NCI-H1436 (cell line): Measurements from ENCODE around the gene LAD1.

ENCODE experiments used
- DNase-seq: peaks from one replicate; lab custom pipeline; 2025; lab: John Stamatoyannopoulos, UW

The LAD1 gene

DNA sequence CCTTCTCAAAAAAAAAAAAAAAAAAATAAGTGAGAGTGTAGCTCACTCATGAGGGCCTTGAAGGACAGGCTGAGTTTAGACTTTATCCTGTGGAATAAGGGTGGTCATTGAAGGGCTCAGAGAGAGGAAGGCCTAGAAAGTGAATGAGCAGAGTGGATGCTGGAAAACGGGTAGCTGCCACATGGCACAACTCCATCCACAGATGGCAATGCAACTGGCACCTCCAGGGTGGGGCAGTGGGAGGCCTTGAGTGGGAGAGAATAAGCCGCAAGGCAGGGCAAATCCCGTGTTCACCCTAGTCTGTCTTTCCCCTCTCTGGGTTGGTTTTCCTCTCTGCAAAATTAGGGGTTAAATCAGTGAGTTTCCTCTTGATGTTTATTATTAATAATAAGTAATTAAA, 19.3 kb upstream of the LAD1 start:
- DNase-seq, result no peak

DNA sequence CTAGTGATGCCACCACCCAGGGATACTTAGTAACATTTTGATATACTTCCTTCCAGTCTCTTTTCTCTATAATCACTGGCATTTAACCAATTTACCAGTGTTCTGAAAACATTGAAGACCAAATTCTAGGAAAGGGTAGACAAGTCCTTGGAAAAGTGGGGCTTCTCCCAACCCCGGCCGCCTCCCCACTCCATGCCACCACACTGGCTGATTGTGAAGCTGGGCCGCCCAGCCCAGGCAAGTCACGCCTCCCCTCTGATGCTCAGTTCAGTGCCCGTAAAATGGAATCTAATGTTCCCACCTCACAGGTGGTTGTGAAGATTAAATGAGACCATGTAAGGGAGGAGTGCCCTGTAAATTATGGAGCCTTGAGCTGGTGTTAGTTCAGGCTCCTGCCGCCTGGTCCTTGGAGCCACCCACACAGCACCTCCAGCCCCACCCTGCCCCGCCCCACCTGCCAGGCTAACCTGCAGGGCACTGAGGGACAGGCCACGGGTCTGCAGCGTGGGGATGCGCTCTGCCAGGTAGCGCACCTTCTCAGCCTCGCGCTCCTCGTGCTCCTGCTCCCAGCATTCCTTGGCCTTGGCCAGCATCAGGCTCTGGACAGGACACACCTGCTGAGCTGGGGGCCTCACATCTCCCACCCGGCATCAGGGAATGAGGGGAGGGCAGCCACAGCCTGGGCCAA, 15.1 kb upstream of the LAD1 start:
- DNase-seq, result no peak

DNA sequence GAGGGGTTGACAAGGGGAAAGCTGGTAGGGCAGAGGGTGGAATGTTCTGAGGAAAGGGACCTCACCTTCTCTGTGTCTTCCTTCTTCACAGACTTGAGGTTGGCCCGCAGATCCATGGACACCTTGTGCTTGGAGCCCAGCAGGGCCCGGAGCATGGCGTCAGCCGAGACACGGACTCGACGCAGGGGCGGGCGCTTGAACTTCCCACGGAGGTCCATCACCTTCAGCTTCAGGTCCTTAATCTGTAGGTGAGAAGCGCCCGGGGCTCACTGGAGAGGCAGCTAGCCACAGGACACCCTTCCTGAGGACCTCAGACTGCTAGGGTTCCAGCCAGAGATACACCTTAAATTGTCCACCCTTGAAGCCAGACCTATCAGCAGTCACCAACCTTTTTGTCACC, 12.2 kb upstream of the LAD1 start:
- no peak for DNase-seq

DNA sequence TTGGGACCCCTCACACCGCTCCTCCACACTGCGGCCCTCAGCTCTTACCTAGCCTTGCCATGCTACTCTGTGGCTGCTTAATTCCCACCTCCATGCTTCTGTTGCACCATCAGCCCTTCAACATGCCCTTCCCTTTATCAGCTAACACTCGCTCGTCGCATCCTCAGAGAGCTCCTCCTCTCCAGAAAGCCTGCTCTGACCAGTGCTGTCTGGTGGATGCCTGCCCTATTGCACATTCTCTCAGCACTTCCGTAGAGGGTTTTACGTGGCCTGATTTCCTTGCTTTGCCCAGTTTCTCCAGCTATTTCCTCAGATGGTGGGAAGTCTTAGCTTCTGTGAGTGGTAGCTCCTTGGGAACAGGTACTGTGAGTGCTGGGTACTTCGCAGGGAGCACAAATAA, 10.3 kb upstream of the LAD1 start:
- DNase-seq, result no peak

DNA sequence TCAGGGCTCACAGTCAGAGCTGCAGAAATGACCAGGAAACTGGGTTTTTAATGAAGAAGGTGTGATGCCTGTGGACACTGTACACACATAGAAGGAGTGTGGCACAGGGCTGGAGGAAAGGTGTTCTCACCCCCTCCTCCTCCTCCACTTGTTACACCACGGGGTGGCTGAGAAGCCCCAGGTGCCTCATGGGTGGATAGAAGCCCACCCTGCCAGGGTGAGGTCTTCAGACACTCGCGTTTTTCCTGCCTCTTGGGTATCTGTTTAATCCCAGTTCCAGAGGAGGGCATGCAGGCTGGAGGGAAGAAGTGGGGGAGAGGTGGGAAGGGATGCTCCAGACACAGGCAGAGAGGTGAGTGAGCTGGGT, 9.7 kb upstream of the LAD1 start:
- no peak for DNase-seq

DNA sequence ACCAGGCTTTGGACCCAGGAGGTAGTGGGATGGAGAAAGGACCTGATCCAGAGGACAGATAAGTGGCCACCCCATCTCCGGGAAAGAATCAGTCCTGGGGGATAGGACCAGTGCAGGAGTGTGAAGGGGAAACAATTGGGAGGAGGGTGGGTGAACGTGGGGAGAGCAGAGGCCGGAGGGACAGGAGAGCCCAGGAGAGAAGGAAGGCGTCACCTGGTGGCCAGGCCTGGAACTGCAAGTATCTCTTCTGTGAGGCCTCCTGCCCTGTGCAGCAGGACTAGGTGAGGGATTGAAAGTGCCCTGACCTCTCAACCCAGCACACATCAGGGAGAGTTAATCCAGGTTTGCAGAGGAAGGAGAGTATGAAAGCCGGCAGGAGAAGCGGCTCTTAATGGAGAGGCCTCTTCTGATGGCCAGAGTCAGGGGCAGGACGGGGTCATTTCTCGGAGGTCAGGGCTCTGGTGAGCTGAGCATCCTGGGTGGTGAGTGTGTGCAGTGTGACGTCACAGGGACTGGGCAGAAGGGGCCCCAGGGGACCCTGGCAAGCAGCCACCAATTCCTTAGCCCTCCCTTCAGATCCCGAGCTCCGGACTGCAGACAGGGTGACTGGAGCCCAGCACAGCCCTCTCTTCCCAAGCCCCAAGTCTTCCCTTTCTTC, 9.2 kb upstream of the LAD1 start:
- DNase-seq, result peak; percentile 74

DNA sequence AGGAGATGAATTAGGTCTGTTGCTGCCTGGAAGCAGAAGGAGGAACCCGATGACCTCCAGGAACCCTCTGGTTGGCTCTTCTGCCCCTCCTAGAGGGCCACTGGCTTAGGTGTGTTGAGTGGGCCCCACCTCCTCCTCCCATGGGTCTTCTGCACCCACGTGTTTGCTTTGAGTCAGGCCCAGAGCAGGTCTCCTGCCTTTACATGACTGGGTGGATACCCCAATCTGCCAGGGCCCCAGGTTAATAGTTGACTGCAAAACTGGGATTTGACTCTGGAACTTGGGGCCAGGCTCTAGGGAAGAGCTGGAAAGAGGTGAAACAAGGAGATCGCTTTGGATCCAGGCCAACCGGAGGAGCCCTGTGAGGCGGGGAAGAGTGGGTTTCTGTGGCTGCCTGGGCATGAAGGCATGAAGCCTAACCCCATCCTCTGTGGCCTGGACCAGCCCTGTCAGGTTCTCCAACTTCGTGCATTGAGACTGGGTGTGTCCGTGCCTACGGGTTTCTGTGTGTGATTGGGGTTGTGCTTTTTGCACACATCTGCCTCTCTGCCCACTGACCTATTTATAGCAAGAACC, 7.8 kb upstream of the LAD1 start:
- no peak for DNase-seq

DNA sequence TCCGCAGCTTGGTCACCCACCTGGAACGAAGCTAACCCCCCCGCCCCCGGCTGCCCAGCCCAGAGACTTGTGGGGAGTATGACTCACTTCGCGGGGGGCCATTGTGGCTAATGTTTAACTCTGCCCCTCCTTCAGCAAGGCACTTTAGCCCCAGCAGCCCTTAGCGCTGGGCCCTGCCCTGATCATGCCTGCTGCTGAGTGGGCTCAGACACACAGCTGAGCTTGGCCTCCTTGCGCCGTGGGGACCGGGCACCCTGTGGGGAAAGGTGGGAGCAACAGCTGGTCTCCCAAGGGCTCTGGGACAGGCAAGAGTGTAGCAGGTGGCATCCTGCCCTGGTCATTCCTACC, 6.3 kb upstream of the LAD1 start:
- DNase-seq, result no peak

DNA sequence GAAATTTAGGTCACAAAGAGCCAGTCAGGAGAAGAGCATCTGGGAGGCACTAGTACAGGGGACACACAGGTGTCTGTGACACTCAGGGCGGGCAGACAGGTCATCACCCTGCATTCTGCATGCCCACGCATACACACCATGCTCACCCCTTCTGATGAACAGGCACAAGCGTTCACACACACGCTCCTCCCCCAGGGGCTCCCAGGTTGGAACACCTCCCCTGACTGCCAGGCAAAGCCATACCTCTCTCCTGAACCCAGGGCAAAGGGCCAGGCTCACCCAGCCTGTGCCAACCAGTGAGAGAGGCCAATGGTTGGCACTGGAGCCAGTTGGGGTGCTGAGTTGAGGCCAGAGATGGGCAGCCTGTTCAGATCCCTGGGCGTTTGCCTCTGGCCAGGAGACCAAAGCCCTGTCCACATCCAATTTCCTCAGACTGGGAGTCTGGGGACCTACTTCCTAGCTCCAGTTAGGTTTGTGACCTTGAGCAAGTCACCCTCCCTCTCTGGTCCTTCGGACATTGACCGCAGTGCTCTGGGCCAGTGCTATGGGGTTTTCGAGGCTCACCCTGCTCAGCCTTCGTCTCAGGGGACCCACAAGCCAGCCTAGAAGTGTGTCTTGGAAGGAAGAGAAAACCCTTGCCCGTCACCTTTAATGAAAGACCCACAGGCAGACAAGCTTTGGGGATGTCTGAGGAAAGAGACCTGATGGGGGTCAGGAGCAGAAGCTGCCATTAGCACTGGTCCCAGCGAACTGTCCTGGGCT, 5.8 kb upstream of the LAD1 start:
- no peak for DNase-seq

DNA sequence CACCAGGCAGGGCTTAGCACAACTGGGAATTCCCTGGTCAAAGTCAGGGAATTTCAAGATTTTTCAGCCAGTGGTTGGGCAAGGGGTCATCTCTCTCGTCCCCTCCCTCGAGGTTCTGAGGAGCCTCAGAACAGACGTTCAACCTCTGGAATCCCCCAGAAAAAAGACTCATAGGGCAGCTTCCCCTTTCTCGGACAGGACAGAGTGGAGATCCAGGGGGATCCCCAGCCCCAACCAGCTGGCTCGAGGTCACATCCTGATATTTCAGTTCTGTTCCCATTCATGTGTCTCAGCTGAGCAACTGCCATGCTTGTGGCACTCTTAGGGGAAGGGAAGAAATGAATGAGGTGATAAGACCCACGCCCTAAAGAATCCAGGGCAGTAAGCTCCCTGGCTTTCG, 4.9 kb upstream of the LAD1 start:
- no peak for DNase-seq

DNA sequence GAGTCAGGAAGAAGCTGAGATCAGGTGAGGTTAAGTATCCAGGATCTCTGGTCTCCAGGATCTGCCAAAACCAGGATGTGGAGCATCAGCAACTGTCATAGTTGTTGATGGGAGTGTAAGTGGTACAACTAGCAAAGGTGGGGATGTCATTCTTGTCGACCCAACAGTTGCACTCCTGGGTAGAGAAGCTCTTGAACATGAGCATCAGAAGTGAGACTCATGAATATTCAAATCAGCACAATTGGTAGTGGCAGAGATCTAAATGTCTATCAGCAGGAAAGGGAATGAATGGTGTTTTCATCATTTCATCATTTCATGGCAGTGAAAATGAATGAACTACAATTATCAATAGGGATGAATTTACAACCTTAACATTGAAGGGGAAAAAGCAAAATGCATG, 4.2 kb upstream of the LAD1 start:
- DNase-seq, result no peak

DNA sequence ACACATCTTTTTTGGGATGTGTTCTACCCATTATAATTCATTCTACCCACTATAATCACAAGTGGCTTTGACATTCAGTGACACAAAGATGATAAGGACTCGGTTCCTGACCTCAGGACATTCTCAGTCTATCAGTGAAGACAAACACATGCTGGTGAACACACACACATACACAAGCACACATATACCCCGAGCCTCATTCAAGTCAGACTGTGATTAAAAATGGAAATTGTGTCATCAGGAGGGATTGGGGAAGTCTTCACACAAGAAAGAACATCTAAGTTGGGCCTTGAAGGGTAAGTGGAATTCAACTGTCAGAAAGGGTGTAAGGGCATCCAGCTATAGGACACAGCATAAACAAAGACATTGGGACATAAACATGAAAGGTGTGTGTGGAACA, 2.6 kb upstream of the LAD1 start:
- DNase-seq, result no peak

DNA sequence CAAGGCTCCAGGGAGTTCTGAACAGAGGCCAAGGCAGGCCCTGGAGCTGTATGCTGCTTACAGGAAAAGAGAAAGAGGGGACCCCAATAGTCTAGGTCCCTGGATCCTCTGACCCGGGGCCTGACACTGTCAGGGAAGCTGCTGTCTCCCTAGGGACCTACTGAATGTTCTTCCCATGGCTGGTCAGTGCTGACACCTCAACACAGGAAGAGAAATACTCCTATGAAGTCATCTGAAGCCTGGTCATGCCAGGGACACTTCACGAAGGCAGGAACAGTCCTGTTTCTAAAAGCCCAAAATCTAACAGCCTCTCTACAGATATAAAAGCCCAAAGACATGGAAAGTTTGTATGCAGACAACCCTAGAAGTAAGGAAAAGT, 1.7 kb upstream of the LAD1 start:
- no peak for DNase-seq

DNA sequence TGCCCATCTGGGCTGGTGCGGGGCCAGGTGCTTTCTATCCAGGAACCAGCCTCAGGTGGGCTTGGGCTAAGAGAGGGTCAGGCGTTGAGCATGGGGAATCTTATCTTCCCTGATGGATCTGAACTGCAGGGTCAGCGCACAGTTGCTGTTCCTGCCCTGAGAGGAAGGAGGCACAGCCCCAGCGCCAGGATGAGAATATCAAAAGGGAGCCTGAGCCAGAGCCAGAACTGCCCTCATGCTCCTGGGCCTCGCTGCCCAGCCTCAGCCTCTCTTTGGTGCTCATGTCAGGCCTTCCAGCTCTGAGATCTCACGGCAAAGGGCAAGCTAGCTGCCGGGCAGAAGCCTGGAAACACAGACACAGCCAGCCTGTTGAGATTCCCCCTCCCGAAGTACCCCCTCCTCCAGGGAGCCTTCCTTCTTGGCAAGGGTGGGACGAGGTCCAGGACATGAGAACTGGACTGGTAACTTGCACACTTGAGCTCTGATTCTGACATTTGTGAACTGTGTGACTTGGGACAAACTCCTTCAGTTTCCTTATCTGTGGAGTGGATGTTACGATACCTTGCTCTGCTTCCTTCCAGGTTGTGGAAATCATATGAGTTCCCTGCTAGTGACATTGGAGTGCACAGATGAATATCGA, 1.2 kb upstream of the LAD1 start:
- no peak for DNase-seq

DNA sequence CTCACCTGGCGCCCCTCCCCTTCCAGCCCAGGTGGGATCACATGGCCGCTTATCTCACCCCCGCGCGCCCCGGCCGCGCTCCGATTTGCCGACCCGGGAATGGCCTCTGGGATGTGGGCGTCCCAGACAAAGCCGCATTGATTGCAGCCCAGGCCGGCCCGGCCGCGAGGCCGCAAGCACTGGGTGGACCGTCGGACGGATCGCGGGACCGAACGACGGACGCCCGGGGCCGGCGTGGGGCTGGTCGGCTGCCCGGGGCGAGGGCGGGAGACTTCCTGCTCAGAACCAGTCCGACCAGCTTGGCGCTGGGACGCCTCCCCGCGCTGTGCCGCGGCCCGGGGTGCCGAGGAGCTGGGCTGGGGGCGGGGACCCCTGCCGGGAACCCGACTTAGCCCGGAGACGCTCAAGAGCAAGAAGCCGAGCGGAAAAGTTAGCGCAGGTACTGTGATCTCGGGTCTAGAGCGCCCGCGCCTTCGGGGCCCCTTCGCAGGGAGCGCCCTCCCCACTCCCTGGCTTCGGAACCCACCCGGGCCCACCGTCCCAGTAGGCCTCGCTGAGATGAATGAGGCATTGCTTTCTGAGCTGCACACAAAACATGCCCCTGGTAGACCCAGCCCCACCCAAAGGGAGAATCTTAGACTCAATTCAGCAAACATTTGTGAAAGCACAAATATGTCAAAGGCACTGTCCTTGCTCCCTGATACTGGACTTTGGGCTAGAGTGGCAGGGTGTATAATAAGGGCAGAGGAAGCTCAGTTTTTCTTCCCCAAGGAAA, 415 bp upstream of the LAD1 start:
- DNase-seq, result peak; percentile 19

DNA sequence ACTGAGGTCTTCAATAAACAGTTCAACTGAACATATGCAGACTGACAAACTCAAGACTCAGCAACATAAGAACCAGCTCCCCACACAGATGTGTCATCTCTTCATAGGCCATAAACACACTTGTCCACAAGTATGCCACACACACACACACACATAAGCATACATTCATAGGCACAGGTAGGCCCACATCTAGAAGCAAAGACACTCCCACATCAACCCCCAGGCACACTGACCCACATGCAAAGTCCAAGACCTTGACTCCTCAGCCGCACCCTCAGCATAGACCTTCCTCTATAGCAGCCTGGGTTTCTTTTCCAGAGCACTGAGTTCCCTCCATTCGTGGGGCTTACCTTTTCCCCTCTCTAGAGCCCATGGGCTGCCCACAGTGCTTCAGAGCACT, 1.4 kb downstream of the LAD1 start:
- no peak for DNase-seq

DNA sequence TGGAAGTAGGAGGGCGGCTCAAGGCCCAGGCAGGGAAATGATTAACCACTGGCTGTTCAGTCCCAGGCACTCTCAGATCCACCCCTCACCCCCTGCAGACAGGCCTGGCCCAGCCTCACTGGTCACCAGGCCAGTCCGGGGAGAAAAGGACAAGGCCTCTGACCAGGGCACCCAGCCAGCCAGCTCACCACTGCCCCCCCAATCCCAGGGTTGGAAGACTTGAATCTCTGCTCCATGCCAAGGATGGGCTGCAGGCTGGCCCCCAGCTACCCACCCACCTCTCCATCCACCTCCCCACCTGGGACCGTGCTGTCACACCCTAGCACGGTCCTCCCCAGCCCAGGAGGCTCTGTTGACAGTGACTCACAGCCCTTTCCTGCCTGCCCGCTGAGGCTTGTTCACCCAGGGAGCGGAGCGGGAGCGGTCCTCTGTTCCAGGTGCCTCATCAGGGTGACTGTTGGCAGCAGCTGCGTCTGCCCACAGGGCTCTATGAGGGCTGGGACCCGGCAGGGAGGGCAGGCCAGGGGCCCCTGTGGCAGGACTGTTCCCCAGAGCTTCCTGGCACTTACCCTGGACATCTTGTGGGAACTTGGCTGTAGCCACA, 2.2 kb downstream of the LAD1 start:
- no peak for DNase-seq

DNA sequence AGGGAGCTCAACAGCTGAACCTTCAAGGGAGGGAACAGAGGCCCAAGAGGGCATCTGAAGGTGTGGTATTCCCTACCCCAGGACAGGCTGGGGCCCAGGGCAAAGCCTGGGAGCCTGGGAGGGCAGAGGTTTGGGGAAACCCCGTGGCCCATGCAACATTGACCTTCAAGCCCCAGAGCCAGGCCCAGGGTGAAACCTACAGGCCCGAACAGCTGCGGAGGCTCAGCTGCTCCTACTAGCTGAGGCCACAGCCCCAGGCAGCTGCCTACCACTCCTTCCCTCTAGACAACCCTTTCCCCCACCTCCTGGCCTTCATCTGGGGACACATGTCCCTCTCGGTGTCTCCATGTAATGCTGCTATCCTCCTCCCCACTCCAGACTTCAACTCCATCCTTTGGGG, 3.2 kb downstream of the LAD1 start:
- DNase-seq, result no peak

DNA sequence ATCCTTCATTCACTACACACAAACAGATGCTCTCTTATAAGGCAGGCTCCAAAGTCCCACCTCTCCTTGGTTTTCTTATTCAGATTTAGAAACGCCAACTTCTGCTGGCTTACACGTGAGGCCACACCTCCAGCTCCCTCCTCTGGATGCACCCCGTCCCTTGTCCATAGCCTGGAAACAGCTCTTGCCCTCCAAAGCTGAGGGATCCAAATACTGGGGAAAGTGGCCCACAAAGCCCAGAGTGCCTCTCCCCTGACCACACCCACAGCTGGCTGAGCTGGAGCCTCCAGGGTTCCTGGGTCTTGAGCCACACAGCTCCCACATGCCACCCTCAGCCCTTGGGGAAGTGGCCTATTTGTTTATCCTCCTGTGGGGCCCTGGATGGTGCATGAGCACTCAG, 4.5 kb downstream of the LAD1 start:
- no peak for DNase-seq

DNA sequence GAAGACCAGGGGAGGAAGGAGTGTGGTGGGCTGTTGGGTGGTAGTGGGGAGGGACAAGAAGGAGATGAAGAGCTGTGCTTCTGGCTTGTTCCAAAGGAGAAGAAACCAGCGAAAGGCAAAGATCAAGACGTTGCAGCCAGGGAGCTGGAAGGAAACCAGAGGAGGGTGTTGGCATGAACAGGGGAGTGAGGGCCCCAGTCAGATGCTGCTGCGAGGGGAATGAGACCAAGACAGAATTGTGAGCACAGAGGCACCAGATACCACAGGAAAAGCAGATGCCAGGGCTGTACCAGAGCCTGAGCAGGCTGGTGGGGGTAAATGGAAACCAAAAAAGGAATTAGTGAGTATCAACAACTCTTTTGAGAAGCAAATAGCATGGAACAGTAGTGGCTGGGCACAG, 6.0 kb downstream of the LAD1 start:
- DNase-seq, result no peak

DNA sequence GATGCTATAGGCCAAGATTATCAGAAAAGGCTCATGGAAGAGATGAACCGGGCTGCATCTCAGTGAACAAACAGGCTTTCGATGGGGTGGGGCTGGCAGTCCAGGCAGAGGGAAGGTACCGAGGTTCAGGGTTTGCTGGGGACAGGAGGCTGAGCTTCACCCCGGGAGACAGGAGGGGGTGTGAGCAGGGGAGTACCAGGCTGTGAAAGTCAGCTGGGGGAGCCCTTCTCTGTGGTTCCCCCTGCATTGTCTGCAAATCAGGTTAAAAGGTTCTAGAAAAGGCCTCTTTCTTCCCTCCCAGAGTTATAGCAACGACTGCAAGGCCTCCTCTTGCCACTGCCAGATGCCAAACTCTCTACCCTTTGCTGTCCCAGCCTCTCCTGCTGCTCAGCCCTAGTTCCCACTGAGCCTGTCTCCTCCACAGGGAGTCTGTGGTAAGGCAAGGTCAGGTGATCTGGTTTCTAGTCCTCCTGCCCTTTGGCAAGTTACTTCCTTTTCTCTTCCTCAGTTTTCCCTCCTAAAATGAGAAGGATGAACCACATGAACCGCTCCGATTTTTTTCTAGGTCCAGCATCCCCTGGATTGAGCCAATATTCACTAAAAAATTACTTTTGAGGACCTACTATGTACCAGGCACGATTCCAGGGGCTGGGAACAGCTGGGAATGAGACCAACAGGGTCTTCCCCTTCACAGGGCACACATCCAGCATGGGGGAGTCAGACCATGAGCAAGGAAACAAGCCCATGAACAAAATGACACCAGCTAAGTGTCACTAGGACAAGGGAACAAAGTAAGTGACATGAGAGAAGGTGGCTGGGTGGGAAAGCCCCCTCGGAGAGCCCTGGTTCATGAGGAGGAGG, 7.2 kb downstream of the LAD1 start:
- DNase-seq, result no peak
